Measurements from ENCODE around the gene ARHGAP18.

The ARHGAP18 gene

GRCh38 chr6:129638686-129639085 lies 71.3 kb downstream of the ARHGAP18 start:
- no peak for DNase-seq

- DNase-seq: no peak
Observed at GRCh38 chr6:129638055-129638684, 71.8 kb downstream of the ARHGAP18 start.

GRCh38 chr6:129637340-129638054 lies 72.5 kb downstream of the ARHGAP18 start:
- no peak for DNase-seq

GRCh38 chr6:129635396-129636130 lies 74.4 kb downstream of the ARHGAP18 start:
- DNase-seq: no peak

- DNase-seq: no peak
Observed at GRCh38 chr6:129634411-129635230, 75.4 kb downstream of the ARHGAP18 start.

GRCh38 chr6:129633529-129633928 lies 76.4 kb downstream of the ARHGAP18 start:
- DNase-seq: no peak

- DNase-seq: no peak
Observed at GRCh38 chr6:129632172-129632613, 77.8 kb downstream of the ARHGAP18 start.

- no peak for DNase-seq
Observed at GRCh38 chr6:129631070-129631469, 78.9 kb downstream of the ARHGAP18 start.

GRCh38 chr6:129630596-129630995 lies 79.4 kb downstream of the ARHGAP18 start:
- DNase-seq: no peak

- no peak for DNase-seq
Observed at GRCh38 chr6:129628101-129628815, 81.7 kb downstream of the ARHGAP18 start.

- no peak for DNase-seq
Observed at GRCh38 chr6:129624488-129624887, 85.5 kb downstream of the ARHGAP18 start.

GRCh38 chr6:129623008-129623732 lies 86.8 kb downstream of the ARHGAP18 start:
- DNase-seq: no peak

- DNase-seq: peak; percentile 44
Observed at GRCh38 chr6:129621252-129621651, 88.7 kb downstream of the ARHGAP18 start.

GRCh38 chr6:129620234-129620610 lies 89.8 kb downstream of the ARHGAP18 start:
- DNase-seq: no peak

- no peak for DNase-seq
Observed at GRCh38 chr6:129619579-129620233, 90.3 kb downstream of the ARHGAP18 start.

- DNase-seq: no peak
Observed at GRCh38 chr6:129617986-129618385, 92.0 kb downstream of the ARHGAP18 start.

- DNase-seq: no peak
Observed at GRCh38 chr6:129615496-129615895, 94.5 kb downstream of the ARHGAP18 start.

GRCh38 chr6:129615020-129615419 lies 95.0 kb downstream of the ARHGAP18 start:
- DNase-seq: no peak

- no peak for DNase-seq
Observed at GRCh38 chr6:129614464-129614863, 95.5 kb downstream of the ARHGAP18 start.

- DNase-seq: no peak
Observed at GRCh38 chr6:129612440-129612839, 97.5 kb downstream of the ARHGAP18 start.

GRCh38 chr6:129609635-129610034 lies 100.3 kb downstream of the ARHGAP18 start:
- no peak for DNase-seq

Measured in activated naive CD4-positive, alpha-beta T cell treated with Interleukin-2 at 50 U/mL for 16 hours (primary cell).